Astrocyte (in vitro differentiated cells and primary cell): Measurements from ENCODE around the gene PRTN3. TPM values are rescaled to one million over a fixed set of nuclear protein-coding genes. Genes with fewer than 3 reads are reported as not detected.

Experiments used
- DNase-seq: peaks from one replicate; pipeline ENCODE4 v3.0.0-alpha.2; 2010; ENCODE audit warnings: low read depth
- FAIRE-seq: peaks from 2 replicates; lab custom pipeline; 2011; peaks lifted over from hg19 to GRCh38; lab: Jason Lieb, UNC
- H2AFZ ChIP-seq: 2 replicates; pipeline ENCODE4 v1.6.0; 2012; ENCODE audit warnings: low read depth, low read length, inconsistent platforms
- H3K27ac ChIP-seq: 2 replicates; pipeline ENCODE4 v1.5.1; 2011; ENCODE audit warnings: low read depth, low read length, inconsistent platforms
- H3K27me3 ChIP-seq: 2 replicates; pipeline ENCODE4 v1.6.0; 2011; ENCODE audit warnings: low read length, inconsistent platforms; ENCODE audit not compliant: insufficient read depth
- H3K36me3 ChIP-seq: 2 replicates; pipeline ENCODE4 v1.5.1; 2011; ENCODE audit warnings: low read length, inconsistent platforms; ENCODE audit not compliant: insufficient read depth
- H3K4me1 ChIP-seq: 2 replicates; pipeline ENCODE4 v1.5.1; 2011; ENCODE audit warnings: low read length, inconsistent platforms; ENCODE audit not compliant: insufficient read depth
- H3K4me2 ChIP-seq: 2 replicates; pipeline ENCODE4 v1.6.0; 2012; ENCODE audit warnings: low read length, inconsistent platforms
- H3K4me3 ChIP-seq: 2 replicates; pipeline ENCODE4 v1.5.1; 2011; ENCODE audit warnings: low read depth, mild to moderate bottlenecking, low read length, inconsistent platforms; ENCODE audit not compliant: insufficient read depth
- H3K79me2 ChIP-seq: 2 replicates; pipeline ENCODE4 v1.6.0; 2012; ENCODE audit warnings: mild to moderate bottlenecking, low read length, inconsistent platforms; ENCODE audit not compliant: insufficient read depth
- H3K9ac ChIP-seq: 2 replicates; pipeline ENCODE4 v1.6.0; 2012; ENCODE audit warnings: mild to moderate bottlenecking, low read length, inconsistent platforms
- H3K9me3 ChIP-seq: 2 replicates; pipeline ENCODE4 v1.5.1; 2012; ENCODE audit warnings: low read depth, mild to moderate bottlenecking, low read length, inconsistent platforms; ENCODE audit not compliant: insufficient read depth
- H4K20me1 ChIP-seq: 2 replicates; pipeline ENCODE4 v1.6.0; 2012; ENCODE audit warnings: low read length, inconsistent platforms; ENCODE audit not compliant: insufficient read depth
- H3K27ac Mint-ChIP-seq: one replicate; pipeline ENCODE4 v1.8.0; 2021; ENCODE audit warnings: mild to moderate bottlenecking, mixed read lengths; ENCODE audit not compliant: unreplicated experiment
- H3K27me3 Mint-ChIP-seq: one replicate; pipeline ENCODE4 v1.8.0; 2021; ENCODE audit warnings: low read depth, mixed read lengths; ENCODE audit not compliant: unreplicated experiment
- H3K36me3 Mint-ChIP-seq: one replicate; pipeline ENCODE4 v1.8.0; 2021; ENCODE audit warnings: low read depth, mixed read lengths; ENCODE audit not compliant: unreplicated experiment
- H3K4me1 Mint-ChIP-seq: one replicate; pipeline ENCODE4 v1.8.0; 2021; ENCODE audit warnings: low read depth, mixed read lengths; ENCODE audit not compliant: unreplicated experiment
- H3K4me3 Mint-ChIP-seq: one replicate; pipeline ENCODE4 v1.8.0; 2021; ENCODE audit warnings: mild to moderate bottlenecking, moderate library complexity, mixed read lengths; ENCODE audit not compliant: unreplicated experiment
- H3K9me3 Mint-ChIP-seq: one replicate; pipeline ENCODE4 v1.8.0; 2021; ENCODE audit warnings: mild to moderate bottlenecking, mixed read lengths; ENCODE audit not compliant: unreplicated experiment
- EZH2 ChIP-seq: IDR thresholded peaks from 2 replicates; pipeline ENCODE4 v1.6.1; 2012; ENCODE audit warnings: mild to moderate bottlenecking, low read length, inconsistent platforms; ENCODE audit not compliant: insufficient read depth
- total RNA-seq: library from RNA; stranded (reverse); gene quantifications from 2 replicates; pipeline ENCODE4 v1.2.1, GENCODE V29; 2021
- TF ChIP-seq, protein P1 (sequence below): IDR thresholded peaks from 2 replicates; pipeline ENCODE4 v1.5.1; 2011; ENCODE audit warnings: low read depth, mild to moderate bottlenecking, inconsistent platforms, low read length, moderate library complexity; ENCODE audit not compliant: insufficient read depth

Gene PRTN3
- total RNA-seq, 1 donor from 2014 or later: not detected

DNA sequence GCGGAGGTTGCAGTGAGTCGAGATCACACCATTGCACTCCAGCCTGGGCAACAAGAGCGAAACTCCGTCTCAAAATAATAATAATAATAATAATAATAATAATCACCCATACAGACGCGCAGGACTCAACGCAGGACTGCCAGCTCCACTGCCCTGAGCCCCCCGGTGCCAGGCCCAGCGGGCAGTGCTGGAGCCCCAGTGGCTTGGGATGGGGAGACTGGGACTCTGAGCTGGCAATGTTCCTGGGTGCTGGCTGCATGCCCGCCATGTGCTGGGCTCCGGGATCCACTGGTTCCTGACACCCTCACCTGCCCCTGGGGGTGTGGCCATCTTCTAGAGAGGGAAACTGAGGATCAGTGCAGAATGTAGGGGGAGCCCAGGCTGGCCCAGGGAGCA lies 13.5 kb upstream of the PRTN3 start:
- no peak for FAIRE-seq

DNA sequence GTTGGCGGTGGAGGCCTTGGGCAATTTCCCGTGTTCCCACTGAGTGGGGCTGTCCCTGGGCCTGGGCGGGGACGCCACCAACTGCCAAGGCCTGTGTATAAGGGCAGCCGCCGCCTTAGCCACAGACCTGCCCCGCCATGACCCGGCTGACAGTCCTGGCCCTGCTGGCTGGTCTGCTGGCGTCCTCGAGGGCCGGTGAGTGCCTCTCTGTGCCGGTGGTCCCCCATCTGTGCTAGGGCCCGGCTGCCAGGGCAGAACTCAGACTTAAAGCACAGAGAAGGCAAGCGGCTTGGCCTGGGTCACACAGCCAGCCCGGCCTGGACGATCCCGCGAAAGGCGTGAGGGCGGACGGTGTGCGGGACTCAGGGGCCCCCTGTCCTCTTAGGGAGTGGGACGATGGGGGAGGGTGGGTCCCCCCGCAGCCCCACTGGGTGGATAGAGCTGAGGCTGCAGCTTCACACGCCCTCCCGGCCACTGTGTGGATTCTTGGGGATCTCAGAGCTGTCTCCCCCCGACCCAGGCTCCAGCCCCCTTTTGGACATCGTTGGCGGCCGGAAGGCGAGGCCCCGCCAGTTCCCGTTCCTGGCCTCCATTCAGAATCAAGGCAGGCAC lies 13.0 kb upstream of the PRTN3 start, which contains the start of gene AZU1:
Gene AZU1, plus strand, starts transcription at position 128 of the 612 bp plus-strand sequence. Its CDS starts 10 bp downstream, at position 138.
- Mint-ChIP-seq H3K36me3 (no peaks in the 10 kb centered on the region), H3K27me3 (no peaks in the 10 kb centered on the region), H3K9me3 (no peaks in the 10 kb centered on the region), H3K4me1 (no peaks in the 10 kb centered on the region), H3K27ac (no peak within 1 kb of the TSS), H3K4me3 (no peak within 1 kb of the TSS)
- Histone ChIP-seq H3K27ac (no peak within 1 kb of the TSS), H3K9ac (no peak within 1 kb of the TSS), H3K4me2 (no peak within 1 kb of the TSS), H3K9me3 (no peaks in the 10 kb centered on the region), H3K36me3 (no peaks in the 10 kb centered on the region), H3K4me1 (no peaks in the 10 kb centered on the region), H3K79me2 (no peaks in the 10 kb centered on the region), H3K27me3 (no peaks in the 10 kb centered on the region), H2AFZ (no peak within 1 kb of the TSS), H4K20me1 (no peaks in the 10 kb centered on the region), H3K4me3 (no peak within 1 kb of the TSS)
- no peak for TF ChIP-seq EZH2
- TF ChIP-seq, protein P1, sequence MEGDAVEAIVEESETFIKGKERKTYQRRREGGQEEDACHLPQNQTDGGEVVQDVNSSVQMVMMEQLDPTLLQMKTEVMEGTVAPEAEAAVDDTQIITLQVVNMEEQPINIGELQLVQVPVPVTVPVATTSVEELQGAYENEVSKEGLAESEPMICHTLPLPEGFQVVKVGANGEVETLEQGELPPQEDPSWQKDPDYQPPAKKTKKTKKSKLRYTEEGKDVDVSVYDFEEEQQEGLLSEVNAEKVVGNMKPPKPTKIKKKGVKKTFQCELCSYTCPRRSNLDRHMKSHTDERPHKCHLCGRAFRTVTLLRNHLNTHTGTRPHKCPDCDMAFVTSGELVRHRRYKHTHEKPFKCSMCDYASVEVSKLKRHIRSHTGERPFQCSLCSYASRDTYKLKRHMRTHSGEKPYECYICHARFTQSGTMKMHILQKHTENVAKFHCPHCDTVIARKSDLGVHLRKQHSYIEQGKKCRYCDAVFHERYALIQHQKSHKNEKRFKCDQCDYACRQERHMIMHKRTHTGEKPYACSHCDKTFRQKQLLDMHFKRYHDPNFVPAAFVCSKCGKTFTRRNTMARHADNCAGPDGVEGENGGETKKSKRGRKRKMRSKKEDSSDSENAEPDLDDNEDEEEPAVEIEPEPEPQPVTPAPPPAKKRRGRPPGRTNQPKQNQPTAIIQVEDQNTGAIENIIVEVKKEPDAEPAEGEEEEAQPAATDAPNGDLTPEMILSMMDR: no peak
- DNase-seq (no peak), FAIRE-seq (no peak)

More for the DNA sequence above, 13.5 kb upstream of the PRTN3 start:
- no peaks in the 10 kb centered on the region for H3K4me1 Mint-ChIP-seq
- Histone ChIP-seq H3K27me3 (peaks cover 2% of the 10 kb centered on the region), H3K9ac (no peak overlapping the region), H3K4me2 (no peak overlapping the region), H3K27ac (no peak overlapping the region), H3K9me3 (no peaks in the 10 kb centered on the region), H3K36me3 (no peaks in the 10 kb centered on the region), H2AFZ (no peak overlapping the region), H3K79me2 (no peaks in the 10 kb centered on the region), H3K4me3 (no peak overlapping the region), H4K20me1 (no peaks in the 10 kb centered on the region), H3K4me1 (no peaks in the 10 kb centered on the region)
- H3K9me3 Mint-ChIP-seq: no peaks in the 10 kb centered on the region
- DNase-seq: no peak
- H3K4me3 Mint-ChIP-seq: no peak overlapping the region
- H3K27me3 Mint-ChIP-seq: no peaks in the 10 kb centered on the region
- no peak overlapping the region for H3K27ac Mint-ChIP-seq
- no peak for TF ChIP-seq EZH2
- TF ChIP-seq, protein P1: no peak
- no peaks in the 10 kb centered on the region for H3K36me3 Mint-ChIP-seq

DNA sequence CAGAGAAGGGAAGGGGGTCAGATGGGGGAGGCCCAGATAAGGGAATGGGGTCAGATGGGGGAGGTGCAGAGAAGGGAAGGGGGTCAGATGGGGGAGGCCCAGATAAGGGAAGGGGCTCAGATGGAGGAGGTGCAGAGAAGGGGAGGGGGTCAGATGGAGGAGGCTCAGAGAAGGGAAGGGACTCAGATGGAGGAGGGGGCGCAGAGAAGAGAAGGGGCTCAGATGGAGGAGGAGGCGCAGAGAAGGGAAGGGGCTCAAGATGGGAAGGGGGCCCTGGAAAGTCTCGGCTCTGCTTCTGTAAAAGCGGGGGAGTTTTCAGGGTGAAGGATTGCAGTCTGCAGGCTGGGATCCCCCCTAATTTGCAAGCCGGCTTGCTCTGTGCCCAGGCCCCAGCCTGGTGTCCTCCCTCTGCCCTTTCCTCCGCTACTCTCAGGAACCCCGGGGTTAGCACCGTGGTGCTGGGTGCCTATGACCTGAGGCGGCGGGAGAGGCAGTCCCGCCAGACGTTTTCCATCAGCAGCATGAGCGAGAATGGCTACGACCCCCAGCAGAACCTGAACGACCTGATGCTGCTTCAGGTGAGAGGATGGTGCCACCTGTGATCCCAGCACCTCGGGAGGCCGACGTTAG lies 11.6 kb upstream of the PRTN3 start:
- Mint-ChIP-seq H3K27me3 (peaks cover under 1% of the 10 kb centered on the region), H3K4me1 (no peaks in the 10 kb centered on the region), H3K4me3 (no peak overlapping the region), H3K27ac (no peak overlapping the region), H3K9me3 (no peaks in the 10 kb centered on the region), H3K36me3 (no peaks in the 10 kb centered on the region)
- Histone ChIP-seq H3K9ac (no peak overlapping the region), H2AFZ (no peak overlapping the region), H4K20me1 (no peaks in the 10 kb centered on the region), H3K4me3 (no peak overlapping the region), H3K79me2 (no peaks in the 10 kb centered on the region), H3K9me3 (no peaks in the 10 kb centered on the region), H3K27me3 (no peaks in the 10 kb centered on the region), H3K4me1 (no peaks in the 10 kb centered on the region), H3K36me3 (no peaks in the 10 kb centered on the region), H3K27ac (no peak overlapping the region), H3K4me2 (no peak overlapping the region)
- FAIRE-seq: no peak
- DNase-seq: no peak
- TF ChIP-seq EZH2: no peak
- TF ChIP-seq, protein P1: no peak
